NCI-H1092 treated with DMSO at 0.1 percent for 48 hours (cell line): Measurements from ENCODE around the gene WNT7A.

Source experiments
- DNase-seq: peaks from one replicate; lab custom pipeline; 2025; lab: John Stamatoyannopoulos, UW

WNT7A gene

DNA sequence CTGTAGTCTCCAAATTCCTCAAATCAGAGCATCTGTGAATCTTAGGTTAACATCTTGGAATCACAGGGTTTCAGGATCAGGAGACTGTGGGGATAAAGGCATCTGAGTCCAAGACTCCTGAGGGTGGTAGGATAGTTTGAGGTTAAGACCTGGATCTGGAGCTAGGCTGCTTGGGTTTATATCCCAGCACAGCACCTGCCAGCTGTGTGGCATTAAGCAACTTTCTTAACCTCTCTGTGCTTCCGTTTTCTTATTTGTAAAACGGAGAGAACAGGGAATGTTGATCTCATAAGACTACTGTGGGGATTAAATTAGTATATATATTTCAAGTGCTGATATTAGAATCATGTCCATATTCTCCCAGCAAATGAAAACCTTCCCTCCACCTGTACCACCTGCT lies 33.6 kb downstream of the WNT7A start:
- no peak for DNase-seq

DNA sequence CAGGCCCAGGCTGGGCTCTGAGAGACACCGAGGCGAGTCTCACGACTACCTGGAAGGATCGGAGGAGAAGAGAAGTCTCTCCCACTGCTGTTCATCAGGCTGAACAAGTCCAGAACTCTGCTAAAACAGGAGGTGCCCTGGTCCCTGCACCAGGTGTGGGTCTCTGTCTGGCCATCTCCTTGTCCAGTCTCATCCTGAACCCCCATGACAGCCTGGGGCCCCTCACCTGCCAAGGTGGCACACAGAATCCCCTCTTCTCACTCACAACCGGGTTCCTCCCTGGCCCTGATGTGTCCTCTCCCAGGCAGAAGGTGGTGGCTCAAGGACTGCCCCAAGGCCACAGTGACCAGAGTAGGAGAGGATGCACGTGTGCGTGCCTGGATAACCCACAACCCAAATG lies 34.1 kb downstream of the WNT7A start:
- DNase-seq: no peak

DNA sequence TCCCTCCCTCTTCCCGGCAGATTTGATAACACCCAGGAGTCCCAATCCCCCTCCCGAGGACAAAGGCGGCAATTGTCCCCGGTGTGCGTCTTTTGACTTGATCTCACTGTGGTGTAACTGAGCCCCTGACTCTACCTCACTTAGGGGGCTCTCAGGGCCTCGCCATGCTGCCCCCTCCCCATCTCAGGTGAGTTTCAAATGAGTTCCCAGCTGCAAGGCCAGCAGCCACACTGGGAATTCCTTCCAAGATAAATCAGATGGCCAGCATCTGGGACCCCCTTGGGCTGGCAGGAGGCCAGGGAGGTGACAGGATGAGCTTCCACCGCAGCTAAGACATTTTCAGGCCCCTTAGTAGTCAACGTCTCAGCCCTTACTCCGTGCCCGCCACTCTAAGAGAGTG lies 35.0 kb downstream of the WNT7A start:
- DNase-seq: no peak

DNA sequence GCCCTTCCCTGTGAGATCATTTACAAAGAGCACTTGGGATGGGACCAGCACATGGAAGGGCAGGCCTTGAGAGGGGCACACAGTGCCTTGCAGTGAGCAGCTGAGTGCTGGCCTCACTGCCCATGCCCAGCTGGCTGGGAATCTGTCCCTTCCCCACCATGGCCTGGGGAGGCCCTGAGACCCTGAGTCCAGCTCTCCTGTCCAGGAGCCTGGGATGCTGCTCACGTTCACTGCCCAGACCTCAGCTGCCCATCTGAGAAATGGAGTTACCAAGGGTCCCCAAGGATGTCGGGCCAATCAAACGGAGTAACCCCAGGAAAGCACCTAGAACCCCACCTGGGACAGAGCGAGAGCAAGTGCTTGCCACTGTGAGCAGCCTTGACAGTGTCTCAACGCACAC lies 35.6 kb downstream of the WNT7A start:
- DNase-seq: no peak

DNA sequence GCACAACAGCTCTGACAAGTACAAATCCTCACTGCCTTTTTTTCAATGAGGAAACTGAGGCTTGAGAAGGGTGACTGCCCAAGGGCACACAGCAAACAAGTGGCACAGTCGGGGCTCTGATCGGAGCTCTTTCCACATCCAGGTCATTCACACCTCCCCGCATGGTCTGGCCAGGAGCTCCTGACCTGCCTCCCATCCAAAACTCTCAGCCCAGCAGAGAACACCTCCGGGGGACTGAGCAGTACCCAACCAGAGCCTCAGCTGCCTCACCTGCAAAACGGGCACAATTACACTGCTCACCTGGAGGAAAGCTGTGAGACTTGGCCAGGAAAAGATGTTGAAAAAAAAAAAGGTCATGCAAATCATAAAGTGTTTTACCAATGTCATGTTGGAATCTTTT lies 36.5 kb downstream of the WNT7A start:
- no peak for DNase-seq

DNA sequence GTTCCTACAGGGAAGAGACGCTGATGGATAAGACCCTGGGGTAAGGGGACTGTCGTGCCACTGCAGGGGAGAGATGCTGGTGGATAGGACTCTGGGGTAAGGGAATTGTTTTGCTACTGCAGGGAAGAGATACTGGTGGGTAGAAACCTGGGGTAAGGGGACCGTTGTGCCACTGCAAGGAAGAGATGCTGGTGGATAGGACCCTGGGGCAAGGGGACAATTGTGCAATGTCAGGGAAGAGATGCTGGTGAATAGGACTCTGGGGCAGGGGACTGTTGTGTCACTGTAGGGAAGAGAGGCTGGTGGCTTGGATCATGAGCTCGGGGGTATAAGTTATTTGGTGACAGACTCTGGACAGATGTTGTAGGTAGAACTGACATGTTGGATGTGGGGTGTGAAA lies 37.6 kb downstream of the WNT7A start:
- no peak for DNase-seq

DNA sequence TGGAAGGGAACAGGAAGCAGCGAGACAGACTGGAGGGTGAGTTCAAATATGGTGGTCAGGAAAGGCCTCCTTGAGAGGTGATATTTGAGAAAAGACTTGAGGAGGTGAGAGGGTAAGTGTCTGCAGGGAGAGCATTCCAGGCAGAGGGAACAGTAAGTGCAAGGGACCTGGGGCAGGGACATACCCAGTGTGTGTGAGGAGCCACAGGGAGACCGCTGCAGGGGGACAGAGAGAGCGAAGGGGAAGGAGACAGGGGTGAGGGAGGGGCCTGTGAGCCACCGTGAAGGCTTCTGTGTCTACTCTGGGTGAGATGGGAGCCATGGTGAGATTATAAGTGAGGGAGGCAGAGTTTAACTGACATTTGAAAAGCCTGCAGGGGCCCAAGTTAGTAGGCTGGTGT lies 38.0 kb downstream of the WNT7A start:
- DNase-seq: no peak

DNA sequence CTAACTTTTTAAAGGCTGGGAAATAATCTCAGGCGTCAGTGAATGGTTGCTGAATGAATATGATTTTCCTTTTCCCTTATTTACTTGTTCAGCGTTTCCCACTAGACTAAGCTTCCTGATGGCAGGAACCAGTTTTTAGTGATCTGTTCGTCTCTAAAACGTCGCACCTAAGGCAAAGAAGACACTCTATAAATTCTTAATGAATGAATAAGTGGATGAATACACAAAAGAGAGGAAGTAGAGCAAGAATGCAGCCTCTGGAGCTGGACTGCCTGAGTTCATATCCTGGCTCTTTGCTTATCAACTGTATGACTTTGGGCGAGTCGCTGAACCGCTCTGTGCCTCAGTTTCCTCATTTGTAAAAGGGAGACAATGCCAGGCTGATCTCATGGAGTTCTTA lies 38.7 kb downstream of the WNT7A start:
- DNase-seq: no peak

DNA sequence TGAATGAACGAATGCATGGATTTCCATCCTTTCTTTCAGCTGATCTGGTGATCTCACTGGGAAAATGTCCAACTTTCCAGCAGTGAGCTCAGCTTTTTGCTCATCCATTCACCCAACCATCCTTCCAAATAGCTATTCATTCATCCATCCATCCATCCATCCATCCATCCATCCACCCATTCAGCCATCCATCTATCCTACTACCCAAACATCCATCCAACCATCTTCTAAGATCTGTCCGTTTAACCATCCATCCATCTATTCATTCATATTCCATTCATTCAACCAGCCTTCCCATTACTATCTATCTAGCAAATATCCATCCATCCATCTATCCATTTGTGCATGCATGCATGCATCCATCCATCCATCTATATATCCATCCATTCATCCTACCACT lies 39.4 kb downstream of the WNT7A start:
- no peak for DNase-seq

DNA sequence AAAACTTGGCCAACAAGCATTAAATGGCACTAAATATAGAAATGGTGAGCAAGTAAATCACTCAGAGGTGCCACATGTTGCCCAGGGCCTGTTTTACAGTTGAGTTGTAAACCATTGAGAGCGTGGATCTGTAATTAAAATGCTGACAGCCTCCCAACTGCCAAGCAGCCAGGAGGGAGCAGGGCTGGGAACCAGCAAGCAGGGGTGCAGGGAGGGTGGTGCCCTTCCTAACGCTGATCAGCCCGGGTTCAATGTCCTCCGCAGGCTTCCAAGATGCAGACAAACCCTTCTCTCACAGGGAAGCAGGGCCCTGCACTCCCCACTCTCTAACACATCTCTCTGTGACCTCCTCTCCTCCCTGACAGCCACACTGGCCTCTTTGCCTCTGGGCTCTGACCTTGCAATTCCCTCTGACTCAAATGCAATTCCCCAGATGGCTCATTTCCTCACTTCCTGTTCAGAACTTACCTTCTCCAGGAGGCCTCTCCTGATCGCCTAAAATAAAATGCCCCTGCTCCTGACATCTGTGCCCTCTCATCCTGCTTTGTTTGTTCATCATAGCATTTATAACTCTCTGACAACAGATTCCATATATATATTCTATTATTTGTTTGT lies 40.0 kb downstream of the WNT7A start:
- no peak for DNase-seq

DNA sequence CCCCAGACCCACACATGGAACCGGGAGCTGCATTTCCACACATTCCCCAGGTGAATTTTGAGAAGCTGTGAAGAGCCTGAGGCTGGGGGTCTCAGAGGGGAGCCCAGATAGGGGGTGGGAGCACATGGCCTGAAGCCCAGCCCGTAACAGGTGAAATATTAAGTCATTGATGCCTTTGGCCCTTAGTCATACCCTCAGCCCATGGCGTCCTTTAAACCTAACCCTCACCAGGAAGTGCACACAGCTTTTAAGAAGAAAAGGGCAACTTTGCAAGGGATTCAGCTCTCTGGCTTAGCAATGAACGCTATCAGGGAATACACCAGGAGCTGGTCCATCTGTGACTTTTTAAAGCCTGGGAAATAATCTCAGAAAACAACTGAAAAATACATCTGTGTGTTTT lies 40.6 kb downstream of the WNT7A start:
- DNase-seq: no peak

DNA sequence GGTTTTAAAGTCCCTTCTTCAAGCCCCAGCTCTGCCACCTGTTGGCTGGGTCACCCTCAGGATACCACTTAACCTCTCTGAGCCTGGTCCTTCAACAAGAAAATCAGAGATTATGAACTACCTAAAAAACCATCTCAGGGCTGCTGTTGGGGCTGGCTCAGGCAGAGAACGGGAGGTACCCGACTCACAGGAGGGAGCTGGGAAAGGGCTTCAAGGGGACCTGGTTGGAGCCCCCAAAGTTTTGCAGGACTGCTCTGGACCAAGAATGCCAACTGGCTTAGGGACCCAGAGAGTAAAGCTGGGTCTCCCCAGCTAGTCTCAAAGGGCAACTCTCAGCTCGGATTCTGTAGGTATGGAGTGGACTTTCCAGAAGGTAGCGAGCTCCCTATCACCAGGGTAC lies 41.5 kb downstream of the WNT7A start:
- DNase-seq: no peak

DNA sequence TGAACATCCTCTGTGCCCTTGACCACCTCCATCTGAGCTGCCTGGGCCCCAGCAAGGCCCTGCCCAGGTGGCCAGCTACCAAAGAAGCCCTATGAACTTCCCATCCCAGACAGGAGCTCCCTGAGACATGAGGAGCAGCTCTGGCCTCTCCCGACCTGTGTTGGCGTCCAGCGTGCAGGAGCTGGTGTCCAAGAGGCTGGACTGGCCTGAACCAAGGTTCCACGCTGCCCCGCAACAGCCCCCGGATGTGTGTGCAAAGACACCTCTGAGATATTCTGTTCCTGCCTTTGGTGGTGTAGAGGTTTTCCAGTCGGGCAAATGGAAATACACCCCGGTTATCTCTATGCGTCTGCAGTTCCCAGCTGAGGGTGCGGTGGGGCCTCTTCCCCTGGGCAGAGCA lies 42.1 kb downstream of the WNT7A start:
- DNase-seq: no peak

DNA sequence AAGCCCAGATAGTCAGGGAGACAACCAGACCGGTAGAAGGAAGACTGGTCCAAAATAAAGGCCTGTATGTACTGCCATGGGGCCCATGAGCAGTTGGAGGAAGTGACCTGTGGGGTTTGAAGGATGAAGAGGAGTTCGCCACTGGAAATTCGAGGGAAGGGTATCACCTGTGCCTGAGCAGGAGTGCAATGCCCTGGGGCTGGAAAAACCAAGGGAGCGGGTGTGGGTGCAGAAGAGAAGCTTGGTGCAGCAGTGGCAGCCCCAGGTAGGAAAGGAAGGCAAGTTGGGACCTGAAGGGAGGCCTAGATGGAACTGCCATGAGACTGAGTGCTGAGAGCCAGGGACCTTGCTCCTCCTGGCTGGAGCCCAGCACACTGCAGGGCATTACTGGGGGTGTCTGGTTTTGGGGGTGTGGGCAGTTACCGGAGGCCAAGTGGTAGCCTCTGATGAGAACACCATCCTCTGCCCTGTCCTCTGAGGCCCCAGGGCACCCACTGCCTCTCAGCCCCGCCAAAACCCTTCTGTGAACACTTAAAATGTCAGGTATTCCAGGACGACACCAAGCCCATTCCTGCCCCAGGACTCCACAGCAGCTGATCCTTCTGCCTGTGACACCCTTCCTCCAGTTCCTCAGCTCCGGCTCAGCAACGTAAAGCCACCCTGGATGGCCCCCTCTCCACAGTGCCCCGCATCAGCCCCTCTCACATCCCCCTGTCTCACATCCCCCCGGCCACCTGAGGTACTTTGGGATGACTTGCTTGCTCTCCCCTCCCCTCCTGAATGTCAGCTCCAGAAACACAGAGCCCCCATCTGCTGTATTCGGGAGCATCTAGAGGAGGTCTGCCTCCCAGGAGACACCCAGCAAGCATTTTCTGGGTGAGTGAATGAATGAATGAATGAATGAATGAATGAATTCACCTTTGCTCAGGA lies 42.9 kb downstream of the WNT7A start:
- DNase-seq: no peak

DNA sequence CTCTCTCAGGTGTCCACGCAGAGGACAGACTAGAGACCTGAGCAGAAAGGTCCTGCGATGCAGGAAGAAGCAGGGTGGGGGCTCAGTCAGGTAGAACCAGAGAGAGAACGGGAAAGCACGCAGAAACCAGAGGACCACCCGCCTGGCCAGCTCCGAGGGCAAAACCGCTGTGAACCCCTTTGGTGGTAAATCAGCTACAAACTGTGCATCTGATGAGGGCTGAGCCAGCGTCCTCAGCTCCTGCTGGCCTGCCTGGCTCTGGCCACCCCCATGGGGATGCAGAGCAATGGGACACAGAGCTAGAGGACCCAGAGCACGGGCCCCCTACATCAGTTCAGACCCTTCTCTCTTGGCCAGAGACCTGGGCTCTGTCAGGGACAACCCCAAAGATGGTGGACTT lies 44.6 kb downstream of the WNT7A start:
- no peak for DNase-seq

DNA sequence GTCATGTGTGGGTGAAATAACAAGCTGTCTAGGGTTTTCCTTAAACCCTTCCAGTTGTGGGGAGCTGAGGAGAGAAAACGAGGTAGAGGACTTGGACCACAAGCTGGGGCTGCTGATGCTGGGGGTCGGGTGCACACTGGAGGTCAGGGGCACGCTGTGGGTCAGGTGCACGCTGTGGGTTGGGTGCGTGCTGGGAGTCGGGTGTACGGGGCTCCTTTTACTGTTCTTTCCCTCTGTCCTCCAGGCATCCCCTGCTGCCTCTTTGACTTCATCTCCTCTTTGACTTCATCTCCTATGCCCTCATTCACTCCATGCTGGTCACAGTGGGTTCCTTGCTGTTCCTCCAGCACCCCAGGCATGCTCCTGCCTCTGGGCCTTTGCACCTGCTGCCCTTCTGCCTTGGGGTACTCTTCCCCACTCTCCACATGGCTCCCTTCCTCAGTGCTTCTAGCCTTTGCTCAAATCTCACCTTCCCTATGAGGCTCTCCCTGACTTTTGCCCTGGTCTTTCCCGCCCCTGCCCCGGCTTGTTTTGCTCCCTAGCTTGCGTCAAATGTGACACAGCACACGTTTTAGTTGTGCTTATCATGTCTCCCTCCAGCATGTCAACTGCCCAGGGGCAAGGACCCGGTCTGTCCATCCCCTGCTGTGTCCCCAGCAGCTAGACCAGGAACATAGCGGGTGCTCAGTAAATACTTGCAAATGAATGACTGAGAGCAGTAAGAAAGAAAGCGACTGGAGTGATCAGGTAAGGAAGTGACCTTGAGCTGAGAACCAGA lies 45.4 kb downstream of the WNT7A start:
- DNase-seq: no peak

DNA sequence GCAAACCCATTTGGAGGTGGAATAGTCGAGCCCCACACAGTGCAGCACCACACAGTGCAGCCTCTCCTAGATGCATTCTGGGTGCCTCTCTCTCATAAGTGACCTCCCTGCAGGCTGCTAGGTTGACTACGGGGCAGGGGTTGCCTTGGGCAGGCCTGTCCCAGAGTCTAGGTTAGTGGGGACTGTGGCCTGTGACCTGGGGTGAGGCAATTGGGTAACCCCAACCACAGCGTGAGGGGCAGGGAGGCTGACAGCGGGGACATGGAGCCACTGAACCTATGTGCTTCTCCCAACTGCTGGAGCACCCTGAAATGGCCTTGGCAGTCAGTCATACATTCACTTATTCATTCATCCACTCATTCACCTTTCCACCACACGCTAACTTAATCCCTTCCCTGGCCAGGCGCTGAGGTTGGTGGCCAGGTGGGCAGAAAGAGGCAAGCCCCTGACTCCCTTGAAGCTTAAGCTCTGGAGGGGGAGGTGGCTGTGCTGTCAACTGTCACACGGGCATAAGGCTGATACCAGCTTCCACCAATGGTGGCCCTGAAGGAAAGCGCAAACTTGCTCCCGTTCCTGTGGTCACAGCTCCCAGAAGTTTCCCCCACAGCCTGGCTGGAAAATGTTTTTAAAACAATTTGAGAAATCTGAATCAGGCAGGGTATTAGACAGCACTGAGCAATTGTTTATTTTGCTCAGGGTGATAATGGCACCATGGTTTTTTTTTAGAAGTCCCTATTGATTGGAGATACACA lies 46.2 kb downstream of the WNT7A start:
- no peak for DNase-seq

DNA sequence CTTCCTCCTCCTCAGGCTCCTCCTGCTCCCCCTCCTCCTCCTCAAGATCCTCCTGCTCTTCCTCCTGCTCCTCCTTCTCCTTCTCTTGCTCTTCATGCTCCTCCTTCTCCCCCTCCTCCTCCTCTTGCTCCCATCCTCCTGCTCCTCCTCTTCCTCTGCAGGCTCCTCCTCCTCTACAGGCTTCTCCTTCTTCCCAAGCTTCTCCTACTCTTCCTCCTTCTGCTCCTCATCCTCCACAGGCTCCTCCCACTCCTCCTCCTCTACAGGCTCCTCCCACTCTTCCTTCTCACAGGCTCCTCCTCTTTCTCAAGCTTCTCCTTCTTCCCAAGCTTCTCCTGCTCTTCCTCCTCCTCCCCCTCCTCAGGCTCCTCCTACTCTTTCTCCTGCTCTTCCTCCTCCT lies 47.7 kb downstream of the WNT7A start:
- DNase-seq: no peak

DNA sequence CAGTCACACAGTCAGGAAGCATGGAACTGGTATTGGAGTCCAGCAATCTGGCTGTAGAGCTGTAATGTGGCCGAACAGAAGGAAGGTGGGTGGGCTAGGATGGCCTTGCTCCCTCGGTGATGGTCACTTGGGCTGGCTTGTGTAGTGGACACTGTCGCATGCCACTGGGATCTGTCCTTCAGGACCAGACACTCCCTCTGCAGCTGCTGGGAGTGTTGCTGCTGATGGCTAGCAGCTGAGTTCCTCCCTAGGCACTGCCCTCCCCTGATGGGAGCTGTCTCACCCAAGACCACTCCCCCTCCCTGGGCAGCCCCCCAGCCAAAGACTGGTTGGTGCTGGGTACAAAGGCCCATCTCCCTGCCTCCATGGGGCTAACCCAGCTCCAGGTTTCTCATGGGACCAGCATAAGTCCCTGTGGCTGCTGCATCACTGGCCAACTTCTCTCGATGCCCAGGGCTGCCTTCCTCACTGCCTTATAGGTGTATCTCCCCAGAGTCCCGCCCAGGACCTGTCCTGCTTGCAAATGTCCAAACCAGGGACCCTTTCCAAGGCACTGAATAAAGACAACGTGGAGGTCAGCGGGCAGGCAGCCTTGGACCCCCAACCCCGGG lies 48.4 kb downstream of the WNT7A start:
- no peak for DNase-seq

DNA sequence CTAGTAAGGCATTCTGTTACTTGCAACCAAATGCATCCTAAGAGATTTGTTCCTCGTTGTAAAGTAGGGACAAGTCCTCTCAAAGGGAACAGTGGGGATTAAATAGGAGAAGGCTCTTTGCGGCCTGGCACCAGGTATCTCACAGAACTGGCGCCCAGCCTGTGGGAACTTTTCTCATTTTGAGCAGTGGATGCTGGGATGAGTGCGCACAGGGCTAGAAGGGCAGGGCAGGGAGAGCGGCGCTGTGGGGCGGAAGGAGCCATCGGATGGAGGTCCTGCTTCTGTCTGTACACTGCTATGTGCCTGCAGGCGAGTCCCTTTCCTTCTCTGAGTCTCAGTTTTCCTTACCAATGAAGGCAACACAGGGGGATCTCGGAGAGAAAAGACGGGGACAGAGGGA lies 50.6 kb downstream of the WNT7A start:
- DNase-seq: no peak

DNA sequence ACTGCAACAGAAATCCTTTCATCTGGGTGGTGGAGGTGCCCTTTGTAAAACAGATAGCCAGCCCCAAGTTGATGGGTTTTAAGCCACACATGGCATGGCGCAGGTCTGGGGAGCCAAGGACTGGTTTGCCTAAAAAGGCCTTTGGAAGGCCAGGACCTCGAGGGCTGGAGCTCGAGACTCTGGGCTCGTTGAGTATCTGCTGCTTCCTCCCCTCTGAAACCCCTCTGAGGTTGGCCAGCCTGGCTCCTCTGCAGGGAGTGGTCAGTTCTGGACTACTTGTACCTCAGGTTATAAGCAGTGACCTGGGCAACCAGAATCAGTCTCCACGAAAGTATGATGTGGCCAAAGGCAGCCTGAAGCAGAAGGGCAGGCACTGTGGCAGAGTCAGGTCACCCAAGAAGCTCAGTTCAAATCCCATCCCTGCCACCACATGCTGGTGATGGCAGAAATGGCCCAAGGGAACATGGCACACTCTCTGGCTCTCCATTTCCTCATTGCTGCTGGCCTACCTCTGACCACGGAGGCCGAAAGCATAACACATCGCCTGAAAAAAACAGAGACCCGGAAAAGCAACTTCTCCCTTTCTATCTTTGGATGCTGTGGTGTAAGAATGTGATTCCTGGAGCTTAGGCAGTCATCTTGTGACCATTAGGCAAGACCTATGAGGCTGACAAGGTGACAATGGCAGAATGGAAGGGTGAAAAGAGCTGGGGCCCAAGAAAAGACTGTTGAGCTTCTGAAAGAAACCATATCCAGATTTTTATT lies 51.2 kb downstream of the WNT7A start:
- no peak for DNase-seq
